ENCODE results near the gene EIF4G1.
A peak's percentile ranks its signal among the peaks of the same experiment; 100 is the strongest.
"Not testable (repeated sequence)": the region's sequence is repeated elsewhere in the genome, so short reads cannot be mapped to it uniquely, and the experiment has no call there.

EIF4G1 gene

DNA sequence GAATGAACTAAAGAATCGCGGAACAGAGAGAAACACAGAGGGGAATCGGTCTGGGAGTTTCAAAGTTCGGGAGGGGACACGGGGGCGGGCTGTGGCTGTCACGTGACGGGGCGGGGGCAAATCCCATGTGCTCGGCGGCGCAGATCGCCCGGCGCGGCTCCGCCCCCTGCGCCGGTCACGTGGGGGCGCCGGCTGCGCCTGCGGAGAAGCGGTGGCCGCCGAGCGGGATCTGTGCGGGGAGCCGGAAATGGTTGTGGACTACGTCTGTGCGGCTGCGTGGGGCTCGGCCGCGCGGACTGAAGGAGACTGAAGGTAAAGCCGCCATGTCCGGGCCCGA lies at the start of gene EIF4G1:
Gene EIF4G1 (plus strand): TSS at position 244 of the 337 bp plus-strand sequence. CDS start 1,191 bp downstream, outside the sequence.
- DNase-seq (ENCODE audit: extremely low spot score, insufficient read length, low read depth) (peak; percentile 95), FAIRE-seq (peak; percentile 86)

GRCh38 chr3:184267249-184267648 lies 47.2 kb upstream of the EIF4G1 start:
- FAIRE-seq; DNase-seq (ENCODE audit: extremely low spot score, insufficient read length, low read depth): not testable (repeated sequence)

DNA sequence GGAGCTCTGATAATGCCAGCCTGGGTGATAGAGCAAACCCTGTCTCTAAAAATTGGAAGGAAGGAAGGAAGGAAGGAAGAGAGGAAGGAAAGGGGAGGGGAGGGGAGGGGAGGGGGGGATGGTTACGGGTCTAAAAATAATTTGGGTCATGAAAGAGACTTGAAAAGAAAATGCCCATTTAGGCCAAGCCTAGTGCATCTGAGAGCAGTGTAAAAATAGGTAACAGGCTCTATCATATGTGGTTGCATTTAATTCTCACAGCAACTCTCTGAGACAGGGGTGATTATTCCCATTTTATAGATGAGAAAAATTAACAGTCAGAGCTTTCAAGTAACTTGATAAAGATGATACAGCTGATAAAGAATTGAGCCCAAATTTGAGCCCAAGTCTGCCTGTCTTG lies 42.1 kb upstream of the EIF4G1 start:
- DNase-seq (ENCODE audit: extremely low spot score, insufficient read length, low read depth) (no peak), FAIRE-seq (no peak)

- DNase-seq (ENCODE audit: extremely low spot score, insufficient read length, low read depth) (no peak), FAIRE-seq (no peak)
These were observed 39.1 kb upstream of the EIF4G1 start for GRCh38 chr3:184275381-184275701.

GRCh38 chr3:184275961-184276910 lies 38.2 kb upstream of the EIF4G1 start, which contains the start of gene ECE2:
Gene ECE2, plus strand, starts transcription at chr3:184276022. Its CDS starts 132 bp downstream, at chr3:184276154.
- no peak for FAIRE-seq
- DNase-seq (ENCODE audit: extremely low spot score, insufficient read length, low read depth), result no peak

DNA sequence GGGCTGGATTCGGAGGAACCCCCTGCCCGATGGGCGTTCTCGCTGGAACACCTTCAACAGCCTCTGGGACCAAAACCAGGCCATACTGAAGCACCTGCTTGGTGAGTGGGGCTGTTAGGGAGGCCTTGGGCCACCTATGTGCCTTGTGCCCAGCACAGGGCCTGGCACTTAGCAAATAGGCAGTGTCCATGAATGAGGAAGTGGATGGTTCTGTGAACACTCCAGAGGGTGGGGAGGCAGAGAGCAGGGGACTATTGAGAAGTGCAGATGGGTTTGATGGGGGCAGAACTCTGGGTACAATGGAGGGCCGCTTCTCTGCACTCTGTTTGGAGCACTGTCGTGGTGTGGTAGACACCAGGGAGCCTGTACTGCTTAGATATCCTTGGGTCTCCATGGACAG lies 37.0 kb upstream of the EIF4G1 start:
- DNase-seq (ENCODE audit: extremely low spot score, insufficient read length, low read depth) (no peak), FAIRE-seq (no peak)

DNA sequence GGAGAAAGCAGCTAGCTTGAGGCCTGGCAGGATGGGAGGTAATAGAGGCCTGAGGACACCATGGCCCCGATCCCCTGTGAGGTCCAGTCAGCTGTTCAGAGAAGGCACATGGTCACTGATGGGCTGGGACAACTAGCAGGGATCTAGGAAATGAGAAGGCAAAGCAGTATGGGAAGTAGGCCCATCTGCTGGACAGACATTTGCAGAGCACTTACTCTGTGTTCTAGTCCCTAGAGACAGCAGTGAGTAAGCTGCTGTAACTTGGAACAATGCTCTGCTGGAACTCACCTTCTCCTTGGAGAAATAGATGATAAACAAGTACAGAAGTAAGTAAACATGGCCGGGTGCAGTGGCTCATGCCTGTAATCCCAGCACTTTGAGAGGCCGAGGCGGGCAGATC lies 31.5 kb upstream of the EIF4G1 start:
- FAIRE-seq, result no peak
- DNase-seq (ENCODE audit: extremely low spot score, insufficient read length, low read depth), result no peak

GRCh38 chr3:184283681-184284080 lies 30.7 kb upstream of the EIF4G1 start:
- FAIRE-seq (no peak), DNase-seq (ENCODE audit: extremely low spot score, insufficient read length, low read depth) (no peak)

- FAIRE-seq (no peak), DNase-seq (ENCODE audit: extremely low spot score, insufficient read length, low read depth) (no peak)
These were observed 29.7 kb upstream of the EIF4G1 start for GRCh38 chr3:184284696-184285095.

- peak; percentile 68 for FAIRE-seq
- peak; percentile 55 for DNase-seq (ENCODE audit: extremely low spot score, insufficient read length, low read depth)
These were observed 24.9 kb upstream of the EIF4G1 start for GRCh38 chr3:184289426-184289938.

DNA sequence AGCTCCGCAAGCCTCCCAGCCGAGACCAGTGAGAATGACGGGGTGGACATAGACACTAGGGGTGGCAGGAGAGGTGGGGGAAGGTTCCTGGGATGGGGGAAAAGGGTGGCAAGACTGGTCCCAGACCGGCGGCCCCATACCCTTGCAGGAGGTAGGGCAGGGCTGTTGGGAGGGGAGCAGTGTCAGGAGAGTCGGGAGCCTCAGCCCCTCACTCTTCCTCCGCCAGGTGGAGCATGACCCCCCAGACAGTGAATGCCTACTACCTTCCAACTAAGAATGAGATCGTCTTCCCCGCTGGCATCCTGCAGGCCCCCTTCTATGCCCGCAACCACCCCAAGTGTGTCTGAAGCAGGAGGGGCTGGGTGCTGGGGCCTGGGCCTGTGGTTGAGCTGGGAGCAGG lies 24.1 kb upstream of the EIF4G1 start:
- FAIRE-seq (no peak), DNase-seq (ENCODE audit: extremely low spot score, insufficient read length, low read depth) (no peak)

GRCh38 chr3:184291044-184291737 lies 23.2 kb upstream of the EIF4G1 start:
- no peak for DNase-seq (ENCODE audit: extremely low spot score, insufficient read length, low read depth)

DNA sequence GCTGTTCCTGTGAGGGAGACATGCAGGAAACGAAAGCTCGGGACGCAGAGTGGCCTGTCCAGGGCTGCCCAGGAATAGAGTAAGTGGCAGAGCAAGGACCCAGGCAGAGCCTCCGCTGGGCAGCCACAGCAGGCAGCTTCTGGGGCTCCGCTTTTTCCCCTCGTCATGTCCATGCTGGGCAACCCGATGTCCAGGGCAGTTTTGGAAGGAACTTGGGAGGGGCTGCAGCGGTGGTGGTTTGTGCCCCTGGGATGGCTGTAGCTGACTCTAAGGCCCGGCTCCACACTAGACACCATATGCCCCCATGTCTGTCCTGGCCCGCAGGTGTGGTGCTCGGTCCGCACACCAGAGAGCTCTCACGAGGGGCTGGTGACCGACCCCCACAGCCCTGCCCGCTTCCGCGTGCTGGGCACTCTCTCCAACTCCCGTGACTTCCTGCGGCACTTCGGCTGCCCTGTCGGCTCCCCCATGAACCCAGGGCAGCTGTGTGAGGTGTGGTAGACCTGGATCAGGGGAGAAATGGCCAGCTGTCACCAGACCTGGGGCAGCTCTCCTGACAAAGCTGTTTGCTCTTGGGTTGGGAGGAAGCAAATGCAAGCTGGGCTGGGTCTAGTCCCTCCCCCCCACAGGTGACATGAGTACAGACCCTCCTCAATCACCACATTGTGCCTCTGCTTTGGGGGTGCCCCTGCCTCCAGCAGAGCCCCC lies 22.5 kb upstream of the EIF4G1 start:
- FAIRE-seq (no peak), DNase-seq (ENCODE audit: extremely low spot score, insufficient read length, low read depth) (no peak)

More at GRCh38 chr3:184291044-184291737, 23.2 kb upstream of the EIF4G1 start:
- no peak for FAIRE-seq

- no peak for FAIRE-seq
- no peak for DNase-seq (ENCODE audit: extremely low spot score, insufficient read length, low read depth)
These were observed 18.6 kb upstream of the EIF4G1 start for GRCh38 chr3:184295771-184296170.

GRCh38 chr3:184296616-184297015 lies 17.8 kb upstream of the EIF4G1 start:
- DNase-seq (ENCODE audit: extremely low spot score, insufficient read length, low read depth) (no peak), FAIRE-seq (no peak)

DNA sequence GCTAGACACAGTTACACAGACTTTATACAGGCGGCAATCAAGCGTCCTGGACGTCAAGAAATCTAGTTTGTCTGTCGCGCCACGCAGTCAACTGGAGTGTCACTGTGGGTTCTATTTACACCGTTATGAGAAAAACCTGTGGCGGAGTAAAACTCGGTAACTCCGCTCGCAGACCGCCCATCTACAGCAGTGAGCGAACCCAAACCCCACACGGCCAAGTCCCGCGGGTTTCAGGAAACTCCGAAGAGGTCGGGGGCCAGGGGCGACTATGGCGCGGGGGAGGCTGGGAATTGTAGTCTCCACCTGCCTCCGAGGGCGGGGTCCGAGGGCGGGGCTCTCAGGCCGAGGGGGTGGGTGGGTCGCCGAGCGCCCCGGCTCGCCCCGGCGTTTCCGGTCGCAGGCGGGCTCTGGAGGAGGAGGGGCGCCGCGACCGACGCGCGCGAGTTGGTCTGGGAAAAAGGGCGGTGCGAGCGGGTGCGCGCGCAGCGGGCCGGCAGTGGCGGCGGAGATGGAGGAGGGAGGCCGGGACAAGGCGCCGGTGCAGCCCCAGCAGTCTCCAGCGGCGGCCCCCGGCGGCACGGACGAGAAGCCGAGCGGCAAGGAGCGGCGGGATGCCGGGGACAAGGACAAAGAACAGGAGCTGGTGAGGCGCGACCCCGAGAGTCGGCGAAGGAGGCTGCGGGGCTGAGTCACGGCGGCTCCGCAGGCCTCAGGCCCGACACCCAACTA lies 15.5 kb upstream of the EIF4G1 start, which contains the start of gene PSMD2:
Gene PSMD2 (plus strand): TSS at position 483 of the 729 bp plus-strand sequence. CDS start 26 bp downstream, at position 509.
- peak; percentile 88 for FAIRE-seq

DNA sequence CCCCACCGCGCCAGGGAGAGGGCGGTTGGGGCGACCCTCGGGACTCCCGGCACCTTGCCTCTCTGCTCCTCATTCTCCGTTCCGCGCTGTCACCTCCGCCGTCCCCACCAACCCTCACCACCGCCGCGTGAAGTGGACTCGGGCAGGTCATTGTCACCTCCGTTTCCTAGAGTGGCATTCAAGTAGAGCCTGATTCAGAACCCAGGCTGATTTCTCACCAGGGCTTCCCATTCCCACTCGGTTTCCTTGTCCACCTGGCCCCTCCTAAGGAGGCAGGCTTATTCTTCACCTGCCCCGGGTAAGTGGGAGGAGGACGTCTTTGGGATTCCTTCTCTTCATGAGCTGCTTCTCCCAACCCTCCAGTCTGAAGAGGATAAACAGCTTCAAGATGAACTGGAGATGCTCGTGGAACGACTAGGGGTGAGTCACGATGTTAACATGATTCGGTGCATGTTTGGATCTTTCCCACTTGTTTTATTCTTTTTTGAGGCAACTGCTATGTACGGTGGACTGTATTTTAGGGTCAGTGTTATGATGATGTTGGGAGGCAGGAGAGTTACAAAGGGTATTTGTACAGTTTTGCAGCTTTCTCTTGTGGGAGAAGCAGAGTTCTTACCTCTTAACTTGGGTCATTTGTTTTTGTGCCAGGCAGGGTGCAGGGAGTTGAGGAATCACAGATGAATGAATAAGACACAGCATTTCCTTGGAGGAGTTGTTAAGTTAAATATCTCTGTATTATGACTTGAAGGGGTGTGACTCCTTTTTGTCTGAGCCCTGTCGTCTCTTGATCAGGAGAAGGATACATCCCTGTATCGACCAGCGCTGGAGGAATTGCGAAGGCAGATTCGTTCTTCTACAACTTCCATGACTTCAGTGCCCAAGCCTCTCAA lies 14.7 kb upstream of the EIF4G1 start:
- DNase-seq (ENCODE audit: extremely low spot score, insufficient read length, low read depth) (no peak), FAIRE-seq (no peak)

More for the DNA sequence above, 15.5 kb upstream of the EIF4G1 start, which contains the start of gene PSMD2:
- DNase-seq (ENCODE audit: extremely low spot score, insufficient read length, low read depth), result peak; percentile 98

- no peak for FAIRE-seq
- DNase-seq (ENCODE audit: extremely low spot score, insufficient read length, low read depth), result no peak
These were observed 14.1 kb upstream of the EIF4G1 start for GRCh38 chr3:184300378-184300720.

- DNase-seq (ENCODE audit: extremely low spot score, insufficient read length, low read depth) (no peak), FAIRE-seq (no peak)
These were observed 8.8 kb upstream of the EIF4G1 start for GRCh38 chr3:184305577-184305976.

Measured in GM18507 (cell line).